Activated naive CD4-positive, alpha-beta T cell treated with anti-CD3 and anti-CD28 coated beads, Interleukin-2, amount 50 U/mL, for 72 hours (primary cell): ENCODE data around the gene IQCH. TPM values are rescaled to one million over a fixed set of nuclear protein-coding genes. Genes with fewer than 3 reads are reported as not detected.

Experiments used
- ATAC-seq, 2 donors: fragments of 150-1000 bp; cut with Tn5 transposase; 2 replicates each; pipeline ENCODE4 v1.10.0; 2021; ENCODE audit warnings: mild to moderate bottlenecking in 2 of 2, moderate library complexity in 2 of 2
- DNase-seq, 2 donors: peaks; one replicate each; pipeline ENCODE4 v3.0.0; 2021 to 2022; ENCODE audit warnings: low spot score in 2 of 2
- H3K27ac Mint-ChIP-seq, 2 donors: one replicate each; pipeline ENCODE4 v1.8.0; 2022; ENCODE audit warnings: mild to moderate bottlenecking in 2 of 2, mixed read lengths in 2 of 2
- H3K36me3 Mint-ChIP-seq, 2 donors: one replicate each; pipeline ENCODE4 v1.8.0; 2022; ENCODE audit warnings: mixed read lengths in 2 of 2
- H3K9me3 Mint-ChIP-seq, 2 donors: one replicate each; pipeline ENCODE4 v1.8.0; 2022; ENCODE audit warnings: mixed read lengths in 2 of 2
- total RNA-seq, 2 donors: library from RNA; stranded (reverse); gene quantifications; one replicate each; pipeline ENCODE4 v1.2.3, GENCODE V29; 2022

IQCH gene
- total RNA-seq, 2 donors from 2014 or later: 0.75 to 2.3 TPM

DNA sequence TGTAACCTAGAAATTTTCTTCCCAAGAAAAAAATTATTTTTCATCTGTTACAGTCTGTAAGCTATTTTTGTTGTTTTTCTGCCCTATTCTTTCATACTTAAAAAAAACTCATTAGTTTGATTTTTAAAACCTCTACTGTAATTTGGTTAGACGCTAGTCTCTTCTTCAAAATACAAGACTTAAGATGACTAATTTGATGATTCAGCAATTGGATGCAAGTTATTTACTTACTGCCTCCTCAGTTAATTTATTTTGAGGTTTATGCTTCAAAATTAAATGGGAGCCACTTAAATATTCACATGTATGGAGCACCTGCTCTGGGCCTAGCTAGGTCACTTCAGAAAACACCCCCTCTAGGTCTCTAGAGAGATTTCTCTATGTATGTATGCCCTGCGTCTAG lies 132.4 kb downstream of the IQCH start:
- no peaks in the 10 kb centered on the region for H3K9me3 Mint-ChIP-seq
- ATAC-seq: no peak
- no peaks in the 10 kb centered on the region for H3K36me3 Mint-ChIP-seq

GRCh38 chr15:67389975-67390374 lies 135.4 kb downstream of the IQCH start:
- DNase-seq (no peak), ATAC-seq (no peak)
- no peaks in the 10 kb centered on the region for H3K36me3 Mint-ChIP-seq
- no peak overlapping the region for H3K27ac Mint-ChIP-seq
- no peaks in the 10 kb centered on the region for H3K9me3 Mint-ChIP-seq

More for the DNA sequence above, 132.4 kb downstream of the IQCH start:
- no peak overlapping the region for H3K27ac Mint-ChIP-seq
- no peak for DNase-seq

DNA sequence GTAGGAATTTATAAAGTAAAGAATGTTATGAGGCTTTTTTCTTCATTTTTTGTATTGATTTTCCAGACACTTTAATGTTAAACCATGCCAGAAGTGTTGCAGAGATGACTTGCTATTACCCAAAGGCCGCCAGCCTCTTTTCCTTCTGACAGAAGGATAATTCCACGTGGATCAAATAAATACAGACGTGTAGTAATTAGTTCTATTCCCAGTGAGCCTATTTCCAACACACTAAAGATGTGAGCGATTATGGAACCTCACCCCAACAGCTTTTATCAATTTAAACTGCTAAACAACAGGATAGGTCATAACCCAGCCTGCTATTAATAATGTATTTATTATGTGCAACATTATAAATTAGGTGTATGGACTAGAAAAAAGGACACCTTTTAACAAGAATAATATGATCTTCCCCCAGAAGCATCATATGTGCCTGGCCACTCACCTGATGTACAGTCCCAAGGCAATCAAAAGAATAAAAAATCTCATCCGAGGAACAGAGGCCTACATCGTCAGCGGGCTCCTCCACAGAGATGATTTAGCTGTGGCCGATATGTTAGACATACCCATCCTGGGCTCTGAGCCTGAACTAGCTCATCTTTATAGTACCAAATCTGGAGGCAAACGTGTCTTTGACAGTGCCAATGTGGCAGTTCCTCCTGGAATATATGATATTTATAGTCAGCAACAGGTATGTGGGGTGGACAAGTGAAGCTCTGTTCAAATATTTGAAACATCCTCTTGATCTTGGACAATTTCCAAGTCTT lies 140.5 kb downstream of the IQCH start:
- DNase-seq: no peak
- ATAC-seq: no peak
- Mint-ChIP-seq H3K9me3 (no peaks in the 10 kb centered on the region), H3K36me3 (no peaks in the 10 kb centered on the region), H3K27ac (no peak overlapping the region)

- H3K9me3 Mint-ChIP-seq: no peaks in the 10 kb centered on the region
- no peak overlapping the region for H3K27ac Mint-ChIP-seq
- ATAC-seq (no peak), DNase-seq (no peak)
- H3K36me3 Mint-ChIP-seq: no peaks in the 10 kb centered on the region
Observed at GRCh38 chr15:67396114-67396513, 141.5 kb downstream of the IQCH start.

- ATAC-seq (no peak), DNase-seq (no peak)
- H3K9me3 Mint-ChIP-seq: no peaks in the 10 kb centered on the region
- no peak overlapping the region for H3K27ac Mint-ChIP-seq
- H3K36me3 Mint-ChIP-seq: no peaks in the 10 kb centered on the region
Observed at GRCh38 chr15:67397139-67397538, 142.6 kb downstream of the IQCH start.

DNA sequence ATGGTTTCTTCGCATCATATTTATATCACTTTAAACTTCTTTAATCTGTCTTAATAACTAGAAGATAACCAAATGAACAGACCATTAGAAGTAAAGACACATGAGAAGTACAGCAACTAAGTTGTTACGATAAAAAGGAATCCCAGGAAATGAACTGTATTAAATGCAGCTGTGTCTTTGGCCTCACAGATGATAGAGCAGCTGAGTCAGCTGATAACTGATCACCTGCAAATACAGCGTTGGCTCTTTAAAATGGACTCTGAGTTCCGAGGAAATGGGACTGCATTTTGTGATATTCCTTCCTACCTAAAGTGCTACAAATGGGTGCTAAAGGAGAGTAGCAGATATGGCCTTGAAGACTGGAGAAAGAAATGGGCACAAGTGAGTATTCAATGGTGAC lies 145.3 kb downstream of the IQCH start:
- DNase-seq (no peak), ATAC-seq (no peak)
- Mint-ChIP-seq H3K27ac (no peak overlapping the region), H3K9me3 (no peaks in the 10 kb centered on the region), H3K36me3 (no peaks in the 10 kb centered on the region)

GRCh38 chr15:67400890-67401289 lies 146.3 kb downstream of the IQCH start:
- no peaks in the 10 kb centered on the region for H3K36me3 Mint-ChIP-seq
- ATAC-seq: no peak
- H3K27ac Mint-ChIP-seq: no peak overlapping the region
- no peaks in the 10 kb centered on the region for H3K9me3 Mint-ChIP-seq
- no peak for DNase-seq

DNA sequence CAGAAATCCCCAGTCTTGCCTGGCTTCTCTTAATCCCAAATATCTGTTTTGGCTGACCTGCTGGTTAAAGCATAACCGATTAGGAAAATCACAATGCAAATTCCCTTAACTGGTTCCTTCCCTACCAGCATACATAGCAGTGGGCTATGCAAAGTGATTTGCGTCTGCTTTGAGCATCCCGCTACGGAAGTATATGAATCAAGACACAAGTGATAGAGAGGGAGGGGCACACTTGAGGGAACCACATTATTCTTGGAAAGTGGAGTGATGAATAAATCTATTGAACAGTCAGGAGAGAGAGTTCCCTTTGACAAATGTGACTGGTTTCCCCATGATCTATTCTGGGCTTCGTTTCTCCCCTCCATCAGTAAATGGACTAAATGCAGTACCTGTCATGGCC lies 146.8 kb downstream of the IQCH start:
- Mint-ChIP-seq H3K36me3 (no peaks in the 10 kb centered on the region), H3K27ac (no peak overlapping the region), H3K9me3 (no peaks in the 10 kb centered on the region)
- ATAC-seq (no peak), DNase-seq (no peak)

GRCh38 chr15:67403428-67404154 lies 149.0 kb downstream of the IQCH start:
- DNase-seq: no peak
- H3K9me3 Mint-ChIP-seq: no peaks in the 10 kb centered on the region
- no peak for ATAC-seq
- no peaks in the 10 kb centered on the region for H3K36me3 Mint-ChIP-seq
- no peak overlapping the region for H3K27ac Mint-ChIP-seq

- H3K36me3 Mint-ChIP-seq: no peaks in the 10 kb centered on the region
- no peak for ATAC-seq
Observed at GRCh38 chr15:67405208-67406191, 150.9 kb downstream of the IQCH start.

GRCh38 chr15:67406257-67406861 lies 151.8 kb downstream of the IQCH start:
- Mint-ChIP-seq H3K27ac (no peak overlapping the region), H3K36me3 (no peaks in the 10 kb centered on the region), H3K9me3 (no peaks in the 10 kb centered on the region)
- no peak for DNase-seq
- no peak for ATAC-seq

More at GRCh38 chr15:67405208-67406191, 150.9 kb downstream of the IQCH start:
- Mint-ChIP-seq H3K9me3 (no peaks in the 10 kb centered on the region), H3K27ac (no peak overlapping the region)
- DNase-seq: no peak

DNA sequence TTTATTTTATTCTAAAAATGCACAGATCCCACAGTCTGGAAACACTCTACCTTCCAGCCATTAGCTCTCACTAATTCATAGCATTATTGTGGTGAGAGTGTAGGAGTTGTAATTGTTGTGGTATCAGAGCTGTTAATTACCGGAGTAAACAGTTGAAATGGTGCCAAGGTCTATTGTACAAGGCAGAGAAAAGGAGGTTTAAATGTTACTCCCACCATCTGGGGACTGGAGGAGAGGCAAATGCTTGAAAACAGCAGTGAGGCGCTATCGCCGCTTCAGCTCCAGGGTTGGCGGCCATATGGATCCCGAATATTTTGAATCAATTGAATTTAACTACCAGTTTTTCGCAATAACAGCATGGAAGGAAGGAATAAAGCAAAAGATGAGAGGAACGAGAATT lies 153.2 kb downstream of the IQCH start:
- Mint-ChIP-seq H3K36me3 (no peaks in the 10 kb centered on the region), H3K27ac (no peak overlapping the region), H3K9me3 (no peaks in the 10 kb centered on the region)
- DNase-seq (no peak), ATAC-seq (no peak)

DNA sequence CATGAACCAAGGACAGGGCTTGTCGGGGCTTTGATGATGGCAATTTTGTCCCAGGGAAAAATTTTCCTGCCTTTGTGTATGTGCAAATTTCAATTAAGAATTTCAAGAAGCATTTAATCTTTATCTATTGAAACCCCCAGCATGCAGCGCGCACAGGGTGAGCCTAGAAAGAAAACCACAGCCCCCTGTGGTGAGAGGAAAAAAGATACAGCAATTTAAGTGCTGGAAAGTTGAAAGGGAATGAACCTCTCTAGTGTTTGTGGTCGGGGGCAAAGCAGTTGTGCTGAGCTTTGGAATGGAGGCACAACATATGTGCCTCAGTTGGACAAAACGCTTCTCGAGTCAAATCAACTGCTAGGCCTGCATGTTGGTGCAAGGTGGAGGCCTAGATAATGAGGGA lies 154.6 kb downstream of the IQCH start:
- Mint-ChIP-seq H3K27ac (no peak overlapping the region), H3K9me3 (no peaks in the 10 kb centered on the region)

GRCh38 chr15:67411486-67411885 lies 156.9 kb downstream of the IQCH start:
- Mint-ChIP-seq H3K9me3 (no peaks in the 10 kb centered on the region), H3K27ac (no peak overlapping the region), H3K36me3 (no peaks in the 10 kb centered on the region)
- no peak for ATAC-seq
- DNase-seq: no peak

More for the DNA sequence above, 154.6 kb downstream of the IQCH start:
- H3K36me3 Mint-ChIP-seq: no peaks in the 10 kb centered on the region
- ATAC-seq: no peak
- no peak for DNase-seq

- ATAC-seq (no peak), DNase-seq (no peak)
- Mint-ChIP-seq H3K9me3 (no peaks in the 10 kb centered on the region), H3K27ac (no peak overlapping the region), H3K36me3 (no peaks in the 10 kb centered on the region)
Observed at GRCh38 chr15:67413770-67414390, 159.3 kb downstream of the IQCH start.

DNA sequence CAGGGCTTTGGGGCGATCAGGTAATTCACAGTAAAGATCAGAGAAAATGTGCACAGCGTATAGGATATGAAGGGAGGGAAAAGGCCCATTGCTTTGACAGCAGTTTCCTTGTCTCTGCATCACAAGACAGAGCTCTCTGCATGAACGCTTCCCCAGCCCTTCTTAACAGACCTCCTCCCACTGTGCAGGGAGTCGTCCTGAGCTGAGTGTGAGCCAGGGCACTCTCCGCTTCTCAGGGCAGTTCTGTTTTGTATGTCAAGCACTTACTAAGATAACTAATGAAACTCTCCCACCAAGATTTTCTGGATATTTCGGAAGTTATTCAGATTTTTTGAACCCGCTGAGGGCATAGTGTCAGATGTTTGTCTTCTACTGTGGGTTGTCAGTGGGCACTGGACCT lies 160.6 kb downstream of the IQCH start:
- H3K36me3 Mint-ChIP-seq: no peaks in the 10 kb centered on the region

More for the DNA sequence above, 160.6 kb downstream of the IQCH start:
- Mint-ChIP-seq H3K9me3 (no peaks in the 10 kb centered on the region), H3K27ac (no peak overlapping the region)
- DNase-seq (no peak), ATAC-seq (no peak)
